GM13977 (cell line): ENCODE measurements around the gene KRT85.

Experiments used
- DNase-seq: peaks from one replicate; pipeline ENCODE4 v3.0.0; 2012; ENCODE audit warnings: low spot score
- CTCF ChIP-seq: IDR thresholded peaks from 2 replicates; pipeline ENCODE4 v1.5.1; 2012; ENCODE audit warnings: mild to moderate bottlenecking, control low read depth; ENCODE audit not compliant: insufficient read depth; ENCODE audit errors: extremely low read depth, missing control alignments
- in situ Hi-C: fragments of 300-500 bp; cut with MboI; formaldehyde crosslinking; loops from one replicate; pipeline ENCODE4 v1.12.0; 2022; ENCODE audit warnings: low sequenced_read_pairs, low pct_unique_long_range_greater_than_20kb, mixed read lengths, inconsistent platforms; ENCODE audit not compliant: unreplicated experiment

KRT85 gene

GRCh38 chr12:52313926-52314325 lies 53.4 kb downstream of the KRT85 start:
- no peak for DNase-seq
- in situ Hi-C loops, result no loop called here
- no peak for TF ChIP-seq CTCF

GRCh38 chr12:52313461-52313860 lies 53.8 kb downstream of the KRT85 start:
- in situ Hi-C loops, result no loop called here
- no peak for DNase-seq
- no peak for TF ChIP-seq CTCF

- no peak for TF ChIP-seq CTCF
- no peak for DNase-seq
- in situ Hi-C loops, result no loop called here
Observed at GRCh38 chr12:52312086-52312485, 55.2 kb downstream of the KRT85 start.

- TF ChIP-seq CTCF, result no peak
- no peak for DNase-seq
- in situ Hi-C loops, result no loop called here
Observed at GRCh38 chr12:52311285-52311648, 56.0 kb downstream of the KRT85 start.

GRCh38 chr12:52310622-52311284 lies 56.5 kb downstream of the KRT85 start:
- no peak for TF ChIP-seq CTCF
- no peak for DNase-seq
- in situ Hi-C loops, result no loop called here
